ENCODE measurements around the gene FBXW11.

FBXW11 gene

DNA sequence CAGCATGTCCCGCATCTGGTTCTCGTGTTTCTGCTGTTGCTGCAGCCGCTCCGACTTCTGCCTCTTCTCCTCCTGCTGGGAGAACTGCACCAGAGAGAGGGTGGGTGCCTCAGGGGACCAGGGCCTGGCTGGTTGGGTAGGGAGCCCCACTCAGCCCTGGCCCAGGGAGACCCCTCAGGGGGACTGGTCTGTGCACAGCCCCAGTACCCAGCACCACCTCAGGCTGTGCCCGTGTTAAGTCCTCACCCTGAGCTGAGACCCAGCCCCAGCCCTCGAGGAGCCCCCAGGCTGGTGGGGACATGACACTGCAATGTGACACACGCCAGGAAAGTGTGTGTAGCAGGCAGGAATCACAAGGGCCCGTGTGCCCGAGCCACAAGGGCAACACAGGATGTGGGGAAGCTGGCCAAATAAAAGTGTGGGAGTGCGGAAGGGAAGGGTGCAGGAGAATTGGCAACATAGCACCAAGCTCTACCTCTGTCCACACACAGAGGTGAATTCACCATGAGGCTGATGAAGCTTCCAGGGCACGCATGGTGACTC, 48.2 kb upstream of the FBXW11 start:
- no peak for DNase-seq (ENCODE audit: low read depth in 1 of 2, low spot score in 1 of 2)
- no peak overlapping the region for H3K27ac ChIP-seq (replicated peaks)
- no peak overlapping the region for H3K4me3 ChIP-seq (replicated peaks; ENCODE audit: insufficient read depth, low read length)
- H3K27me3 ChIP-seq (ENCODE audit: insufficient read depth, poor library complexity, severe bottlenecking) = no peaks in the 10 kb centered on the region
- TF ChIP-seq, protein P1, sequence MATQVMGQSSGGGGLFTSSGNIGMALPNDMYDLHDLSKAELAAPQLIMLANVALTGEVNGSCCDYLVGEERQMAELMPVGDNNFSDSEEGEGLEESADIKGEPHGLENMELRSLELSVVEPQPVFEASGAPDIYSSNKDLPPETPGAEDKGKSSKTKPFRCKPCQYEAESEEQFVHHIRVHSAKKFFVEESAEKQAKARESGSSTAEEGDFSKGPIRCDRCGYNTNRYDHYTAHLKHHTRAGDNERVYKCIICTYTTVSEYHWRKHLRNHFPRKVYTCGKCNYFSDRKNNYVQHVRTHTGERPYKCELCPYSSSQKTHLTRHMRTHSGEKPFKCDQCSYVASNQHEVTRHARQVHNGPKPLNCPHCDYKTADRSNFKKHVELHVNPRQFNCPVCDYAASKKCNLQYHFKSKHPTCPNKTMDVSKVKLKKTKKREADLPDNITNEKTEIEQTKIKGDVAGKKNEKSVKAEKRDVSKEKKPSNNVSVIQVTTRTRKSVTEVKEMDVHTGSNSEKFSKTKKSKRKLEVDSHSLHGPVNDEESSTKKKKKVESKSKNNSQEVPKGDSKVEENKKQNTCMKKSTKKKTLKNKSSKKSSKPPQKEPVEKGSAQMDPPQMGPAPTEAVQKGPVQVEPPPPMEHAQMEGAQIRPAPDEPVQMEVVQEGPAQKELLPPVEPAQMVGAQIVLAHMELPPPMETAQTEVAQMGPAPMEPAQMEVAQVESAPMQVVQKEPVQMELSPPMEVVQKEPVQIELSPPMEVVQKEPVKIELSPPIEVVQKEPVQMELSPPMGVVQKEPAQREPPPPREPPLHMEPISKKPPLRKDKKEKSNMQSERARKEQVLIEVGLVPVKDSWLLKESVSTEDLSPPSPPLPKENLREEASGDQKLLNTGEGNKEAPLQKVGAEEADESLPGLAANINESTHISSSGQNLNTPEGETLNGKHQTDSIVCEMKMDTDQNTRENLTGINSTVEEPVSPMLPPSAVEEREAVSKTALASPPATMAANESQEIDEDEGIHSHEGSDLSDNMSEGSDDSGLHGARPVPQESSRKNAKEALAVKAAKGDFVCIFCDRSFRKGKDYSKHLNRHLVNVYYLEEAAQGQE (IDR thresholded peaks at IDR 0.05; ENCODE audit: insufficient replicate concordance, low read depth) = no peak
- TF ChIP-seq POLR2AphosphoS5 (IDR thresholded peaks at IDR 0.05; ENCODE audit: low read depth) = no peak
- TF ChIP-seq, protein P2, sequence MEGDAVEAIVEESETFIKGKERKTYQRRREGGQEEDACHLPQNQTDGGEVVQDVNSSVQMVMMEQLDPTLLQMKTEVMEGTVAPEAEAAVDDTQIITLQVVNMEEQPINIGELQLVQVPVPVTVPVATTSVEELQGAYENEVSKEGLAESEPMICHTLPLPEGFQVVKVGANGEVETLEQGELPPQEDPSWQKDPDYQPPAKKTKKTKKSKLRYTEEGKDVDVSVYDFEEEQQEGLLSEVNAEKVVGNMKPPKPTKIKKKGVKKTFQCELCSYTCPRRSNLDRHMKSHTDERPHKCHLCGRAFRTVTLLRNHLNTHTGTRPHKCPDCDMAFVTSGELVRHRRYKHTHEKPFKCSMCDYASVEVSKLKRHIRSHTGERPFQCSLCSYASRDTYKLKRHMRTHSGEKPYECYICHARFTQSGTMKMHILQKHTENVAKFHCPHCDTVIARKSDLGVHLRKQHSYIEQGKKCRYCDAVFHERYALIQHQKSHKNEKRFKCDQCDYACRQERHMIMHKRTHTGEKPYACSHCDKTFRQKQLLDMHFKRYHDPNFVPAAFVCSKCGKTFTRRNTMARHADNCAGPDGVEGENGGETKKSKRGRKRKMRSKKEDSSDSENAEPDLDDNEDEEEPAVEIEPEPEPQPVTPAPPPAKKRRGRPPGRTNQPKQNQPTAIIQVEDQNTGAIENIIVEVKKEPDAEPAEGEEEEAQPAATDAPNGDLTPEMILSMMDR (IDR thresholded peaks at IDR 0.05; ENCODE audit: insufficient read depth, low read length) = no peak
- TF ChIP-seq GABPA (IDR thresholded peaks at IDR 0.05; ENCODE audit: low read depth) = no peak
- TF ChIP-seq SPI1 (IDR thresholded peaks at IDR 0.05; ENCODE audit: borderline replicate concordance, low read depth) = no peak

DNA sequence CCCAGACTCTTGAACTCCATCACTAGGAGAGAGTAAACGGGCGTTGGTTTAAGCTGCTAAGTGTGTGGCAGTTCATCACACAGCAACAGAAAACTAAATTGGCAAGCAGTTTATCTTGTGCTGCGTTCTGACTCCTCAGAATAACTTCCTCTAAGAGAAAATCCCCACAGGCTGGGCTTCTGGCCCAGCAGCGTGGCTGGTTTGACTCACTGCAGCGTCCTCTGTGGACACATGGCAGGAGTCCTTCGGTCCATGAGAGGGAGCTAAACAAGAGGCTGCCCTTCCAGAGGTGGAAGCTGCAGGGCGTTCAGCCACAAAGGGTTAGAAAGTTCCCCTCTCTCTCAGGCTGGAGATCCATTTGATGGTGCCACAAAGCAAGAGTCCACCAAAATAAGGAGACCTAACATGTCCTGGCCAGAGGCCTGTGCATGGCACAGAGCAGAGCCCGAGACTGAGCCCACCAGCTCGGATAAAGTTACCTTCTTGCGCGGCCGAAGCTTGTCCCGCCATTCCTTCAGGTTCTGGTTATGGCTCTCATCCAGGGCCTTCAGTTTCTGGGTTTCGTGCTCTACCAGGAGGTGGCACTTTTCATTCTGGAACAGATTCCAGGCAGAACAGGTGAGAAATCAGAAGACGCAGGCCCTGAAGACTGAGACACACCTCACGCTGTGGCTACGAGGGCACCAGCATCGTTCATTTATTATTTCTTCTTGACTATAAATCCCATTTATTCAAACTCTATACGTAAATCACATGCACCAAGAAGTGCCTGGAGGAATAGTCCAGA, 46.2 kb upstream of the FBXW11 start:
- H3K27me3 ChIP-seq (ENCODE audit: insufficient read depth, poor library complexity, severe bottlenecking) = no peaks in the 10 kb centered on the region
- no peak overlapping the region for H3K27ac ChIP-seq (replicated peaks)
- DNase-seq (ENCODE audit: low read depth in 1 of 2, low spot score in 1 of 2) = no peak
- H3K4me3 ChIP-seq (replicated peaks; ENCODE audit: insufficient read depth, low read length) = no peak overlapping the region
- TF ChIP-seq SPI1 (IDR thresholded peaks at IDR 0.05; ENCODE audit: borderline replicate concordance, low read depth) (no peak), GABPA (IDR thresholded peaks at IDR 0.05; ENCODE audit: low read depth) (no peak), POLR2AphosphoS5 (IDR thresholded peaks at IDR 0.05; ENCODE audit: low read depth) (no peak)
- TF ChIP-seq, protein P1 (IDR thresholded peaks at IDR 0.05; ENCODE audit: insufficient replicate concordance, low read depth) = no peak
- TF ChIP-seq, protein P2 (IDR thresholded peaks at IDR 0.05; ENCODE audit: insufficient read depth, low read length) = no peak

DNA sequence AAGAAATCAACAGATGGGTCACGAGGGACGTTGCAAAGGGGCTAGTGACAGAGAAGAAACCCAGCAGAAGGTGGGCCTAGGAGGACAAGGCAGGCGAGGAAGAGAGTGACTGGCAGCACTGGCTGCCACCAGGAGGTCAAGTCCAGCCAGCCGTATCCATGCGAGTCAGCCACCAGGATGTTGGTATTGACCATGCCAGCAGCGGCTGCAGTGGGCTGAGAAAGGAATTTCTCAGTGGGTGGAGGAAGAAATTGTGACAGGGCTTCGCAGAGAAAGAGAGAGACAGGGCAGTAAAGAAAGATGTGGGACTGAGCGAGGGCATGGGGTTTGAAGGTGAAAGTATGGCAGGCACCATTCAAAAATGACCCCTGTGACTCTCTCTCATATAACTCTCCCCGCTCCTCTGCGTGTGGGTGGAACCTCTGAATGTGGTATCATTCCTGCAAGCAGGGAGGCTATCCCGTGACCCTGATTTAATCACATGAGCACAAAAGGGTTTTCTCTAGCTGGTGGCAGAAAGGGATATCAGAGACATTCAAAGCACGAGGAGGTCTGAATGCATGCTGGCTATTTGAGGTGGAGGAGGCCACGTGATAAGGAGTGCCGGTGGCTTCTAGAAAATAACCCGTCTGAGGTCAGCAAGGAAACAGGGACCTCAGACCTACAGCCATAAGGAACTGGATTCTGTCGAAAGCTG, 45.4 kb upstream of the FBXW11 start:
- TF ChIP-seq SPI1 (IDR thresholded peaks at IDR 0.05; ENCODE audit: borderline replicate concordance, low read depth) = no peak
- H3K4me3 ChIP-seq (replicated peaks; ENCODE audit: insufficient read depth, low read length) = no peak overlapping the region
- H3K27ac ChIP-seq (replicated peaks) = no peak overlapping the region
- no peak for DNase-seq (ENCODE audit: low read depth in 1 of 2, low spot score in 1 of 2)
- H3K27me3 ChIP-seq (ENCODE audit: insufficient read depth, poor library complexity, severe bottlenecking) = no peaks in the 10 kb centered on the region

DNA sequence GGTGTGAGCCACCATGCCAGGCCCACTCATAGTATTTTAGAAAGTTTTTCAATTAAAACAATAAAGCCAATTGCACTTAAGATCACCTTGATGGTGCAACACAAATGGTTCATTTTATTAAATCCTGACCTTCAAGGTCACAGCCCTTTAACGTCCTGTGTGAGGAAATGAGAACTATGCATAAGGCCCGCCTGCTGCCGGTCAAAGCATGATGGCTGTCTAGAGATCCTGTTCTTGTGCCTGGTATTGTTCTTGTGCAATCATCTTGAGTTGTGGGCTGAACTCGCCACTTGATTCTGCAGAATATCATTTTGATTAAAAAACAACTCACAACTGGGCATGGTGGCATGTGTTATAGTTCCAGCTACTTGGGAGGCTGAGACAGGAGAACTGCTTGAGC, 43.6 kb upstream of the FBXW11 start:
- no peak for DNase-seq (ENCODE audit: low read depth in 1 of 2, low spot score in 1 of 2)
- no peak overlapping the region for H3K4me3 ChIP-seq (replicated peaks; ENCODE audit: insufficient read depth, low read length)
- no peaks in the 10 kb centered on the region for H3K27me3 ChIP-seq (ENCODE audit: insufficient read depth, poor library complexity, severe bottlenecking)
- H3K27ac ChIP-seq (replicated peaks) = no peak overlapping the region
- TF ChIP-seq, protein P1 (IDR thresholded peaks at IDR 0.05; ENCODE audit: insufficient replicate concordance, low read depth) = no peak
- TF ChIP-seq POLR2AphosphoS5 (IDR thresholded peaks at IDR 0.05; ENCODE audit: low read depth) (no peak), GABPA (IDR thresholded peaks at IDR 0.05; ENCODE audit: low read depth) (no peak), SPI1 (IDR thresholded peaks at IDR 0.05; ENCODE audit: borderline replicate concordance, low read depth) (no peak)
- TF ChIP-seq, protein P2 (IDR thresholded peaks at IDR 0.05; ENCODE audit: insufficient read depth, low read length) = no peak
